Transverse colon (tissue), 4 donors: ENCODE results near the gene DDX52. TPM values are rescaled to one million over a fixed set of nuclear protein-coding genes. Genes with fewer than 3 reads are reported as not detected.

Experiments
- DNase-seq: peaks from one replicate; pipeline ENCODE4 v3.0.0-alpha.2; 2019
- H3K27ac ChIP-seq, 4 donors: fragments of 200-600 bp; sonication (generic); 2 replicates each; pipeline ENCODE4 v1.5.1; 2016 to 2018; ENCODE audit warnings: inconsistent platforms in 4 of 4
- H3K27me3 ChIP-seq: fragments of 200-600 bp; sonication (generic); 2 replicates; pipeline ENCODE4 v1.5.1; 2017; ENCODE audit warnings: inconsistent platforms
- H3K36me3 ChIP-seq, 4 donors: fragments of 200-600 bp; sonication (generic); 2 replicates each; pipeline ENCODE4 v1.5.1; 2017 to 2019; ENCODE audit warnings: inconsistent platforms in 4 of 4
- H3K4me1 ChIP-seq, 4 donors: fragments of 200-600 bp; sonication (generic); 2 replicates each; pipeline ENCODE4 v1.5.1; 2017 to 2020; ENCODE audit warnings: inconsistent platforms in 4 of 4
- H3K4me3 ChIP-seq, 4 donors: fragments of 200-600 bp; sonication (generic); 1 replicate in 1 of 4; 2 replicates in 3 of 4; pipeline versions ENCODE4 v1.5.1 to v1.6.1; 2017 to 2019; ENCODE audit warnings: inconsistent platforms in 4 of 4
- H3K9me3 ChIP-seq, 2 donors: fragments of 200-600 bp; sonication (generic); 2 replicates each; pipeline ENCODE4 v1.5.1; 2017 to 2019; ENCODE audit warnings: inconsistent platforms in 2 of 2
- CTCF ChIP-seq, 5 experiments: fragments of 200-600 bp in 3 of 5; fragments of 450-650 bp in 2 of 5; sonication (generic) in 3 of 5; IDR thresholded peaks; 1 replicate in 2 of 5; 2 replicates in 3 of 5; pipeline ENCODE4 v1.5.1; 2016 to 2017; ENCODE audit warnings: antibody characterized with exemption in 5 of 5, inconsistent platforms in 3 of 5, mild to moderate bottlenecking in 2 of 5, moderate library complexity in 1 of 5
- EP300 ChIP-seq: sonication (generic); formaldehyde crosslinking; IDR thresholded peaks from one replicate; pipeline ENCODE4 v1.6.1; 2017; ENCODE audit warnings: antibody characterized with exemption, low read depth
- POLR2A ChIP-seq: fragments of 450-650 bp; IDR thresholded peaks from one replicate; pipeline ENCODE4 v1.6.1; 2016; ENCODE audit warnings: antibody characterized with exemption, mild to moderate bottlenecking, moderate library complexity
- POLR2AphosphoS5 ChIP-seq, 3 donors: sonication (generic); formaldehyde crosslinking; IDR thresholded peaks; one replicate each; pipeline ENCODE4 v1.6.1; 2016; ENCODE audit warnings: antibody characterized with exemption in 3 of 3
- whole genome bisulfite sequencing, 2 donors: methylation state at CpG; one replicate each; pipeline ENCODE4 v1.1.5; 2018; ENCODE audit warnings: low coverage in 1 of 2; 5-methylcytosine and 5-hydroxymethylcytosine counted together
- in situ Hi-C, 4 donors: fragments of 200-750 bp; cut with MboI; loops; one replicate each; pipeline versions ENCODE4 v1.15.0 to v1.15.1; 2017; ENCODE audit warnings: low sequenced_read_pairs in 3 of 4, low pct_ligation_motif_present in 1 of 4, low pct_unique_long_range_greater_than_20kb in 1 of 4
- intact Hi-C: fragments of 100-400 bp; cut with DNase I; formaldehyde crosslinking; loops from one replicate; pipeline ENCODE4 v1.15.1; 2023; ENCODE audit warnings: low total_unique reads
- total RNA-seq, 4 donors: library from RNA; depleted of rRNA; stranded (reverse); fragments of >200 nt; gene quantifications; one replicate each; pipeline ENCODE4 v1.1.0, GENCODE V29; 2016

DDX52 gene
- total RNA-seq, 4 donors from 2014 or later = 4.9 to 30.4 (median 19.9) TPM

- peak; percentile 56 for DNase-seq
- 8 to 16% methylated on average over 3 to 7 of the region's 7 CpGs for WGBS, 2 donors
These were observed 33.1 kb upstream of the DDX52 start for GRCh38 chr17:37676115-37676925.

GRCh38 chr17:37674511-37674910 lies 31.3 kb upstream of the DDX52 start:
- H3K27ac ChIP-seq = no peak overlapping the region
- WGBS, 2 donors = 26 to 33% methylated on average over 1 of the region's 1 CpG
- intact Hi-C loops = no loop called here
- TF ChIP-seq EP300 (no peak), POLR2A (no peak), POLR2AphosphoS5 (IDR thresholded peaks at IDR 0.05) (no peak), CTCF (IDR thresholded peaks at IDR 0.05) (no peak)
- no peak for DNase-seq
- H3K9me3 ChIP-seq = no peaks in the 10 kb centered on the region
- H3K36me3 ChIP-seq = no peaks in the 10 kb centered on the region
- H3K4me3 ChIP-seq = no peak overlapping the region
- in situ Hi-C loops = no loop called here
- H3K27me3 ChIP-seq = peaks cover 4% of the 10 kb centered on the region
- H3K4me1 ChIP-seq = peaks cover 5 to 49% (median 35%) of the 10 kb centered on the region in 4 donors

More at GRCh38 chr17:37676115-37676925, 33.1 kb upstream of the DDX52 start:
- TF ChIP-seq POLR2AphosphoS5 (IDR thresholded peaks at IDR 0.05) = no peak
- TF ChIP-seq EP300 = no peak
- no peak for TF ChIP-seq POLR2A
- no peak for TF ChIP-seq CTCF (IDR thresholded peaks at IDR 0.05)
- no peak overlapping the region for H3K4me3 ChIP-seq
- intact Hi-C loops (no loop called here), in situ Hi-C loops (no loop called here)
- H3K9me3 ChIP-seq = no peaks in the 10 kb centered on the region
- peaks cover 5 to 35% (median 26%) of the 10 kb centered on the region in 4 donors for H3K4me1 ChIP-seq
- H3K36me3 ChIP-seq = no peaks in the 10 kb centered on the region
- H3K27me3 ChIP-seq = peaks cover 4% of the 10 kb centered on the region
- peak overlapping the region; percentile 29 to 81 (median 50) for H3K27ac ChIP-seq

- in situ Hi-C loops (no loop called here), intact Hi-C loops (no loop called here)
- Histone ChIP-seq H3K4me1 (peaks cover 5 to 49% (median 35%) of the 10 kb centered on the region in 4 donors), H3K36me3 (no peaks in the 10 kb centered on the region), H3K9me3 (no peaks in the 10 kb centered on the region), H3K27me3 (peaks cover 1% of the 10 kb centered on the region), H3K4me3 (no peak overlapping the region), H3K27ac (no peak overlapping the region)
- TF ChIP-seq EP300 (no peak), CTCF (IDR thresholded peaks at IDR 0.05) (no peak), POLR2A (no peak), POLR2AphosphoS5 (IDR thresholded peaks at IDR 0.05) (no peak)
- no peak for DNase-seq
- 91 to 94% methylated on average over 2 of the region's 2 CpGs for WGBS, 2 donors
These were observed 30.1 kb upstream of the DDX52 start for GRCh38 chr17:37673386-37673785.

- DNase-seq = no peak
- no peak for TF ChIP-seq CTCF (IDR thresholded peaks at IDR 0.05)
- TF ChIP-seq EP300 = no peak
- no peak for TF ChIP-seq POLR2A
- no peak for TF ChIP-seq POLR2AphosphoS5 (IDR thresholded peaks at IDR 0.05)
These were observed 29.4 kb upstream of the DDX52 start for GRCh38 chr17:37672548-37673078.

More at GRCh38 chr17:37672548-37673078, 29.4 kb upstream of the DDX52 start:
- Histone ChIP-seq H3K36me3 (no peaks in the 10 kb centered on the region), H3K27me3 (no peaks in the 10 kb centered on the region), H3K4me3 (no peak overlapping the region), H3K9me3 (no peaks in the 10 kb centered on the region), H3K27ac (peak overlapping the region; percentile 70 to 81 (median 72)), H3K4me1 (peaks cover 5 to 49% (median 35%) of the 10 kb centered on the region in 4 donors)
- 77% methylated on average over 3 of the region's 3 CpGs; no CpG with 5 or more reads in 1 of the 2 donors for WGBS, 2 donors
- in situ Hi-C loops (no loop called here), intact Hi-C loops (no loop called here)
